ENCODE measurements around the gene LATS2. TPM values are rescaled to one million over a fixed set of nuclear protein-coding genes. Genes with fewer than 3 reads are reported as not detected.

The LATS2 gene
- total and polyA plus RNA-seq, 2 of the 8 experiments (the other 6 are each of a cell fraction or from before 2014, with no cell fraction given), result 8.3 to 26.2 TPM

DNA sequence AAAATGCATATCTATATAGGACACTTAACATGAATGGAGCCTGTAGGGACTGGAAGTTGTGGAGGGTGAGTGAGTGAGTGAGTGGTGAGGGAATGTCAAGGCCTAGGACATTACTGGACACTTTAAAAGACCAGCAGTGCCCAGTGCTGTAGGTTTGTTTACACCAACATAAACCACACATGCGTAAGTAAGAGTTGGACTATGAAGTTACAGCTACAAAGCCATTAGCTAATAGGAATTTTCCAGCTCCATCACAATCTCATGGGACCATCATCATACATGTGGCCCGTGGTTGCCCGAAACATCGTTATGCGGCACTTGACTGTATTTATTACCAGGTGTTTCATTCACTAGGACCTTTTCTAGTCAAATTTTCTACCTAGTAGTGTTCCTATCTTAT is 49.2 kb downstream of the LATS2 start:
- Histone ChIP-seq H4K5ac (ENCODE audit: insufficient read length, low read depth, low read length) (no peak overlapping the region), H3K79me2 (ENCODE audit: control insufficient read depth in 1 of 2, insufficient read depth in 2 of 2, low read length in 2 of 2) (peaks cover 0 to 86% of the 10 kb centered on the region in 2 experiments; a peak in 3 of 4 replicates), H2BK120ac (replicated peaks; ENCODE audit: low read depth, low read length) (no peak overlapping the region), H3K23ac (ENCODE audit: insufficient read length) (no peak overlapping the region), H3K23me2 (ENCODE audit: low read depth, low read length) (no peaks in the 10 kb centered on the region; the same call in 1 of the 2 replicates), H4K8ac (ENCODE audit: extremely low read depth, insufficient read depth, low read length) (no peak overlapping the region), H2BK20ac (ENCODE audit: low read length) (no peak overlapping the region), H3K79me1 (ENCODE audit: low read depth, low read length) (peaks cover 10% of the 10 kb centered on the region), H2AK5ac (ENCODE audit: low read depth, low read length) (no peak overlapping the region), H3K56ac (replicated peaks; ENCODE audit: insufficient read length, low read depth, low read length) (no peak overlapping the region), H3K9ac (replicated peaks in 1 of 4; ENCODE audit: extremely low read depth in 1 of 4, low read depth in 3 of 4, low read length in 3 of 4) (no peak overlapping the region), H3K27ac (ENCODE audit: low read depth, low read length) (no peak overlapping the region), H3K18ac (ENCODE audit: extremely low read depth, low read length) (no peak overlapping the region), H3K14ac (ENCODE audit: insufficient read length) (no peak overlapping the region), H2BK12ac (ENCODE audit: low read depth, low read length) (no peak overlapping the region), H3K4me3 (ENCODE audit: extremely low read depth in 1 of 4, insufficient read depth in 2 of 4, low read depth in 3 of 4, low read length in 4 of 4) (no peak overlapping the region), H3K4me1 (replicated peaks in 1 of 4; ENCODE audit: control insufficient read depth in 3 of 4, insufficient read depth in 4 of 4, low read length in 3 of 4) (peaks cover 0 to 3% (median 0%) of the 10 kb centered on the region in 4 experiments; a peak in 2 of 7 replicates), H3K4me2 (ENCODE audit: insufficient read depth in 1 of 2, low read depth in 2 of 2, low read length in 2 of 2) (no peak overlapping the region), H3K36me3 (ENCODE audit: control insufficient read depth in 2 of 4, insufficient read depth in 4 of 4, low read length in 3 of 4) (peaks cover 0 to 3% (median 0%) of the 10 kb centered on the region in 4 experiments; a peak in 1 of 8 replicates), H2AFZ (ENCODE audit: low read length) (no peak overlapping the region), H2BK15ac (ENCODE audit: low read length) (no peak overlapping the region), H4K91ac (replicated peaks; ENCODE audit: insufficient read length, low read length) (no peak overlapping the region), H4K20me1 (replicated peaks in 1 of 2; ENCODE audit: control insufficient read depth in 1 of 2, insufficient read depth in 2 of 2, low read length in 2 of 2) (peaks cover 4 to 19% of the 10 kb centered on the region in 2 experiments), H3K4ac (replicated peaks; ENCODE audit: insufficient read length, low read depth, low read length) (no peak overlapping the region), H3K9me3 (ENCODE audit: insufficient read depth in 2 of 2, low read depth in 1 of 2, low read length in 1 of 2) (no peaks in the 10 kb centered on the region), H3K27me3 (replicated peaks in 1 of 4; ENCODE audit: control insufficient read depth in 3 of 4, extremely low read depth in 1 of 4, insufficient read depth in 3 of 4, low read length in 3 of 4) (no peaks in the 10 kb centered on the region), H2BK5ac (ENCODE audit: low read depth, low read length) (no peak overlapping the region)
- no peak for FAIRE-seq
- ChIA-PET CTCF (ENCODE audit: partially characterized antibody) (interaction anchor here (0.6 to 1.1 kb wide), 3 partner anchors 11 to 494 kb away, joined by 3 to 5 read pairs (median 3); no protein-coding TSS in a partner anchor), POLR2A (ENCODE audit: partially characterized antibody) (interaction anchor here (0.7 to 0.9 kb wide), 2 partner anchors 31 to 36 kb away, joined by 3 read pairs; no protein-coding TSS in a partner anchor)
- WGBS, 2 experiments (ENCODE audit: extremely low coverage in 1 of 2, insufficient coverage in 1 of 2, insufficient read length in 1 of 2, insufficient replicate concordance in 2 of 2, low coverage in 1 of 2, low lambda C conversion rate in 2 of 2, missing lambda C conversion rate in 1 of 2), result 77% methylated on average over 5 of the region's 5 CpGs; no CpG with 5 or more reads in 1 of the 2 experiments
- no peak for DNase-seq (ENCODE audit: low read depth in 1 of 2, low spot score in 2 of 2)
- no peak for TF ChIP-seq KDM4A (IDR thresholded peaks at IDR 0.05; ENCODE audit: low read depth, low read length, severe bottlenecking)
- no peak for TF ChIP-seq SIN3A (conservative IDR thresholded peaks at IDR 0.05 in 1 of 2, IDR thresholded peaks at IDR 0.05 in 1 of 2; ENCODE audit: low read depth in 1 of 2, low read length in 2 of 2)
- TF ChIP-seq, protein P1, sequence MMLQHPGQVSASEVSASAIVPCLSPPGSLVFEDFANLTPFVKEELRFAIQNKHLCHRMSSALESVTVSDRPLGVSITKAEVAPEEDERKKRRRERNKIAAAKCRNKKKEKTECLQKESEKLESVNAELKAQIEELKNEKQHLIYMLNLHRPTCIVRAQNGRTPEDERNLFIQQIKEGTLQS (IDR thresholded peaks at IDR 0.05; ENCODE audit: insufficient read depth, low read depth, low read length), result no peak
- TF ChIP-seq SP1 (IDR thresholded peaks at IDR 0.05; ENCODE audit: low read depth, low read length), result no peak
- TF ChIP-seq TCF12 (IDR thresholded peaks at IDR 0.05; ENCODE audit: low read depth, low read length), result no peak
- TF ChIP-seq RXRA (IDR thresholded peaks at IDR 0.05; ENCODE audit: insufficient read depth, low read depth, low read length), result no peak
- no peak for TF ChIP-seq TBP (IDR thresholded peaks at IDR 0.05; ENCODE audit: low read depth, low read length)
- no peak for TF ChIP-seq NANOG (IDR thresholded peaks at IDR 0.05; ENCODE audit: insufficient read depth, low read depth, low read length, poor library complexity, severe bottlenecking)
- TF ChIP-seq, protein P2, sequence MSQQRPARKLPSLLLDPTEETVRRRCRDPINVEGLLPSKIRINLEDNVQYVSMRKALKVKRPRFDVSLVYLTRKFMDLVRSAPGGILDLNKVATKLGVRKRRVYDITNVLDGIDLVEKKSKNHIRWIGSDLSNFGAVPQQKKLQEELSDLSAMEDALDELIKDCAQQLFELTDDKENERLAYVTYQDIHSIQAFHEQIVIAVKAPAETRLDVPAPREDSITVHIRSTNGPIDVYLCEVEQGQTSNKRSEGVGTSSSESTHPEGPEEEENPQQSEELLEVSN (IDR thresholded peaks at IDR 0.05), result no peak
- no peak for TF ChIP-seq SIX5 (IDR thresholded peaks at IDR 0.05; ENCODE audit: low read depth, low read length)
- TF ChIP-seq KDM5A (IDR thresholded peaks at IDR 0.05; ENCODE audit: low read length), result no peak
- no peak for TF ChIP-seq SAP30 (IDR thresholded peaks at IDR 0.05; ENCODE audit: insufficient read depth, insufficient replicate concordance, low read length)
